ENCODE results near the gene VPS13D.

- TF ChIP-seq CTCF (IDR thresholded peaks at IDR 0.05 in 8 of 11, conservative IDR thresholded peaks at IDR 0.05 in 3 of 11) (no peak), POLR2AphosphoS5 (IDR thresholded peaks at IDR 0.05) (peak in 2 of 3 donors; percentile 68 to 73)
These were observed 63.6 kb downstream of the VPS13D start for GRCh38 chr1:12293416-12293815.
